Measurements from ENCODE around the gene DEFB131A.
"Not testable (repeated sequence)": the region's sequence is repeated elsewhere in the genome, so short reads cannot be mapped to it uniquely, and the experiment has no call there.

Gene DEFB131A, protein sequence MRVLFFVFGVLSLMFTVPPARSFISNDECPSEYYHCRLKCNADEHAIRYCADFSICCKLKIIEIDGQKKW

DNA sequence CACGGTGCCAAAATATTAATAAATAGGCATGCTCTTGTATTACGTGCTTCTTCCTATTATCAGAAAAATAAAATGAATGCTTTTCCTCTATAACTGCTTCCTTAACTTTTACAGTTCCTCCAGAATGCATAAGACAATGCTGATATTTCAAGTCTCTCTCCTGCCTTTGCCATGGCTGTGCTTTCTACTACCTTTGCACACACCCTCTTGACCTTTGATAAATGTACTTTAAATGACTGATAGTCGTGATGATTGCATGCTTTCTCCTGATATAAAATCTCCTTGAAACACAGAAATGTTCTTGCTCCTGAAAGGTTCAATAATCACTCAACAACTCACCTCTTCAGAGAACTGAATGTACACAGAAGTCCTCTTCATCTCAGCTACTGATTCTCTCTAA lies at the start of gene DEFB131A:
TSS of gene DEFB131A (plus strand) at position 301 of the 400 bp plus-strand sequence. CDS start 120 bp downstream, outside the sequence.
- not testable (repeated sequence) for H3K4me1 Mint-ChIP-seq (ENCODE audit: low read depth); H3K27ac Mint-ChIP-seq; H3K27me3 Mint-ChIP-seq; H3K9me3 Mint-ChIP-seq; H3K36me3 Mint-ChIP-seq (ENCODE audit: low read depth); H3K4me3 Mint-ChIP-seq

DNA sequence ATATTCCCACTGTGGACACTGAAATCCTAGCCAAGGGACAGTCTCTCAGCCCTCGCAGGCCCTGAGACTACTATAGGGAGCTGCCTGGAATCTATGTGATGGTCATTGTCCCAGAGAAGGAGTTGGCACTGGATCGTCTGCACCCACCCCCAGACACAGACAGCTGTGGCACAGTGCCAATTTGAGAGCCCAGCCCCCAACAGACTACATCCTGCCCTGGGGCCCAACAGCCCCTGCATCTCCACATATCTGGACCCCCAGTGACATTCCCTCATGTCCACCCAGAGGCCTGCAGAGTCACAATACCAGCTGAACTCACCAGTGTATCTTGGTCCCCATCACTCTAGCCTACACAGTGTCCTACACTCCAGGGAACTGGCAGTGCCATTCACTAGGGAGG lies 38.4 kb upstream of the DEFB131A start:
- H3K9me3 Mint-ChIP-seq; H3K4me3 Mint-ChIP-seq; H3K27me3 Mint-ChIP-seq; H3K36me3 Mint-ChIP-seq (ENCODE audit: low read depth); H3K4me1 Mint-ChIP-seq (ENCODE audit: low read depth); H3K27ac Mint-ChIP-seq: not testable (repeated sequence)

- not testable (repeated sequence) for H3K27ac Mint-ChIP-seq; H3K9me3 Mint-ChIP-seq; H3K4me1 Mint-ChIP-seq (ENCODE audit: low read depth); H3K4me3 Mint-ChIP-seq; H3K27me3 Mint-ChIP-seq; H3K36me3 Mint-ChIP-seq (ENCODE audit: low read depth)
Measured at GRCh38 chr4:9406491-9406890, 37.7 kb upstream of the DEFB131A start.

DNA sequence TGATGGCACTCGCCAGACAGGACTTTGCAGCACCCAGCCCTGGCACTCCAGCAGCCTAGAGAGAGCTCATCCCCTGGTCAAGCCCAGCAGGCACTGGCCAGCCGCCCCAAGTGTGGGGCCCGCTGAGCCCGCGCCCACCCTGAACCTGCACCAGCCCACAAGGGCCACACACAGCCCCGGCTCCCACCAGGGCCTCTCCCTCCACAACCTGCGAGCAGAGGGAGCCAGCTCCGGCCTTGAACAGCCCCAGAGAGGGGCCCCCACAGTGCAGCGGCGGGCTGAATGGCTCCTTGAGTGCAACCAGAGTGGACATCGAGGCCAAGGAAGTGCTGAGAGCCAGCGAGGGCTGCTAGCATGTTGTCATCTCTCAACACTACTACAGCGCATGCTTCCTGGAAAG lies 34.4 kb upstream of the DEFB131A start:
- Mint-ChIP-seq H3K9me3 (peaks cover 7% of the 10 kb centered on the region), H3K36me3 (ENCODE audit: low read depth) (no peaks in the 10 kb centered on the region), H3K4me1 (ENCODE audit: low read depth) (no peaks in the 10 kb centered on the region), H3K27me3 (peaks cover 11% of the 10 kb centered on the region), H3K4me3 (no peak overlapping the region), H3K27ac (no peak overlapping the region)

DNA sequence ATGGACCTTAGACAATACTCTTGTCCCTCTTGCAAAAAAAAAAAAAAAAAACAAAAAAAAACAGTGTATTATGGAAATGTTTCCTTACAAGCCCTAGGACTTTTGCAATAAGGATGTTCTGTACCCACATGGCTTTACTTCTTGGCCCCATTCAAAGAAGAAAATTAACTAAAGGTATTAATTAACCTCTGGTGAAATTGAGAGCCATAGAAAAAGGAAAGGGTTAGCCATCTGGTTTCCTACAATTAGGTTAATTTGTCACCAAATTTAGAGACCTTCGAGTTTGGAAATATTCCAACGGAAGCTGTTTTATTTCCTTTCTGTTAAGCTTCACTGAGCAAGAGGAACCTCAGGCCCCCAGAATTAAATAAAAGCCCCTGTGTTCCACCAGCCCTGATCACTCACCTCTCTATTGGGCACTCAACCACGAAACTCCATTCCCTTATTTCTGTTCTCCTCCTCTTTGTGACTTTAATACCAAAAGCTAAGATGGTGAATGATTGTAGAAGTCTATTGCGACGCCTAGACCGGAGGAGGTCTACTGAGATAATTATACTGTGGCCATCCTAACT lies 22.2 kb upstream of the DEFB131A start:
- H3K36me3 Mint-ChIP-seq (ENCODE audit: low read depth); H3K4me3 Mint-ChIP-seq: not testable (repeated sequence)

DNA sequence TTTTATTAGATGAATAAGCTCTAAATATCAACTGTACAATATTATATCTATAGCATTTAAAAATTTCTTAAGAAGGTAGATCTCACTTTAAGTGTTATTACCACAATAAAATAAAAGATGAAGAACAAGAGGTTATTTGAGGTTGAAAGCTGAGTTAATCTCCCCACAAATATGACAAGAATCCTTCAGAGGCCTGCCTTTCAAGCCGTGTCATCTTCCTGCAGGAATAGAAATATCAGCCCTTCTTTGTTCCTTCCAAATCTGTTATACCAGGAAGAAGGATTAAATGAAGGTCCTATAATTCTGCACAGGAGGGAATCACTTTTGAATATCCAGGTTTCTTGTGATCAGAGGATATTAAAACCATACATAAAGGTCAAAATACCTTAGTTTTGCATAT lies 18.3 kb upstream of the DEFB131A start:
- peaks cover 13% of the 10 kb centered on the region for H3K27me3 Mint-ChIP-seq
- H3K36me3 Mint-ChIP-seq (ENCODE audit: low read depth); H3K4me1 Mint-ChIP-seq (ENCODE audit: low read depth); H3K27ac Mint-ChIP-seq; H3K9me3 Mint-ChIP-seq; H3K4me3 Mint-ChIP-seq: not testable (repeated sequence)

More for the DNA sequence above, 22.2 kb upstream of the DEFB131A start:
- H3K27me3 Mint-ChIP-seq; H3K9me3 Mint-ChIP-seq; H3K4me1 Mint-ChIP-seq (ENCODE audit: low read depth); H3K27ac Mint-ChIP-seq: not testable (repeated sequence)

- H3K27ac Mint-ChIP-seq: not testable (repeated sequence)
Measured at GRCh38 chr4:9430061-9430460, 14.2 kb upstream of the DEFB131A start.

DNA sequence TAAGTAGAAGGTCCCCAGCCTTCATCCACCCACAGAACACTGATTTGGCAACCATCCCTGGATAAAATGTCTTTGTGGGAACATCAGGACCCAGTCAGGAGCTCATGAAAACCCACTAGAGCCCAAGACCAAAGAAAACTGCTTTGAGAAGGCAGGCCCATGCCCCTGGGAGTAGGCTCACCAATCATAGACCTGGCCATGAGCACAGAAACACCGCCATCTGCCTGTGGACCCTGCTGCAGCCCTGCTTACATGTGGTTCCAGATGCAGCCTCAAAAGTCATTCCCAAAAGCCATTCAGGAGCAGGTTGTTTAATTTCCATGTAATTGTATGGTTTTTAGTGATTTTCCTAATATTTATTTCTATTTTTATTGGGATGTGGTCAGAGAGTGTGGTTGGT lies 10.9 kb upstream of the DEFB131A start:
- not testable (repeated sequence) for H3K27me3 Mint-ChIP-seq; H3K4me1 Mint-ChIP-seq (ENCODE audit: low read depth)

More at GRCh38 chr4:9430061-9430460, 14.2 kb upstream of the DEFB131A start:
- not testable (repeated sequence) for H3K4me1 Mint-ChIP-seq (ENCODE audit: low read depth); H3K36me3 Mint-ChIP-seq (ENCODE audit: low read depth); H3K9me3 Mint-ChIP-seq; H3K4me3 Mint-ChIP-seq; H3K27me3 Mint-ChIP-seq

DNA sequence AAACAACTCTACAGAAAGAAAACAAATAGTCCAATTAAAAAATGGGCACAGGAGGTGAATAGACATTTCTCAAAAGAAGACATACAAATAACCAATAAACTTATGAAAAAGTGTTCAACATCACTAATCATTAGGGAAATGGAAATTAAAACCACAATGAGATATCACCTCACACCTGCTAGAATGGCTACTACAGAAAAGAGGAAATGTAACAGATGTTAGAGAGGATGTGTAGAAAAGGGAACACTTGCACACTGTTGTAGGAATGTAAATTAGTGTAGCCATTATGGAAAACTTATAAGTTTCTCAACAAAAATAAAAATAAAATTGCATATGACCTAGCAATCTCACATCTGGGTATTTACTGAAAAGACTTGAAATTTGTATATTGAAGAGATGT lies 7.5 kb upstream of the DEFB131A start:
- not testable (repeated sequence) for H3K9me3 Mint-ChIP-seq; H3K4me1 Mint-ChIP-seq (ENCODE audit: low read depth); H3K27ac Mint-ChIP-seq; H3K4me3 Mint-ChIP-seq; H3K36me3 Mint-ChIP-seq (ENCODE audit: low read depth); H3K27me3 Mint-ChIP-seq

More for the DNA sequence above, 10.9 kb upstream of the DEFB131A start:
- not testable (repeated sequence) for H3K4me3 Mint-ChIP-seq; H3K9me3 Mint-ChIP-seq; H3K36me3 Mint-ChIP-seq (ENCODE audit: low read depth); H3K27ac Mint-ChIP-seq

GRCh38 chr4:9442355-9442754 lies 1.9 kb upstream of the DEFB131A start:
- H3K27ac Mint-ChIP-seq; H3K4me1 Mint-ChIP-seq (ENCODE audit: low read depth); H3K9me3 Mint-ChIP-seq; H3K4me3 Mint-ChIP-seq; H3K36me3 Mint-ChIP-seq (ENCODE audit: low read depth); H3K27me3 Mint-ChIP-seq: not testable (repeated sequence)

GRCh38 chr4:9444681-9445080 lies 467 bp downstream of the DEFB131A start:
- not testable (repeated sequence) for H3K4me3 Mint-ChIP-seq; H3K27me3 Mint-ChIP-seq; H3K36me3 Mint-ChIP-seq (ENCODE audit: low read depth); H3K4me1 Mint-ChIP-seq (ENCODE audit: low read depth); H3K9me3 Mint-ChIP-seq; H3K27ac Mint-ChIP-seq

GRCh38 chr4:9452251-9452650 lies 8.0 kb downstream of the DEFB131A start:
- H3K27me3 Mint-ChIP-seq; H3K9me3 Mint-ChIP-seq; H3K4me3 Mint-ChIP-seq; H3K27ac Mint-ChIP-seq; H3K36me3 Mint-ChIP-seq (ENCODE audit: low read depth); H3K4me1 Mint-ChIP-seq (ENCODE audit: low read depth): not testable (repeated sequence)

DNA sequence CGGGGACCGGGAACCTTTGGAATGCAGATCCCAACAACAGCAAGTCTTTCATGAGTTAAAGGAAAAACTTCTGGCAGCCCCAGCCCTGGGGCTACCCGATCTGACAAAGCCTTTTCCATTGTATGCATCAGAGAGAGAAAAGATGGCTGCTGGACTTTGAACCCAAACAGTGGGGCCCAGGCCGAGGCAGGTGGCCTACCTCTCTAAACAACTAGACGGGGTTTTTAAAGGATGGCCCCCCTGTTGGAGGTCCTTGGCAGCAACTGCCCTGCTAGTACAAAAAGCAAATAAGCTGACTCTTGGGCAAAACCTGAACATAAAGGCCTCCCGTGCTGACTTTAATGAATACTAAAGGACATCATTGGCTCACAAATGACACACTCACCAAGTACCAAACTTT lies 10.1 kb downstream of the DEFB131A start:
- not testable (repeated sequence) for H3K27me3 Mint-ChIP-seq; H3K4me1 Mint-ChIP-seq (ENCODE audit: low read depth); H3K4me3 Mint-ChIP-seq; H3K36me3 Mint-ChIP-seq (ENCODE audit: low read depth); H3K27ac Mint-ChIP-seq; H3K9me3 Mint-ChIP-seq

GRCh38 chr4:9455046-9455445 lies 10.8 kb downstream of the DEFB131A start:
- H3K27me3 Mint-ChIP-seq; H3K4me1 Mint-ChIP-seq (ENCODE audit: low read depth); H3K9me3 Mint-ChIP-seq; H3K36me3 Mint-ChIP-seq (ENCODE audit: low read depth); H3K4me3 Mint-ChIP-seq; H3K27ac Mint-ChIP-seq: not testable (repeated sequence)

GRCh38 chr4:9479466-9479865 lies 35.3 kb downstream of the DEFB131A start:
- H3K36me3 Mint-ChIP-seq (ENCODE audit: low read depth); H3K27ac Mint-ChIP-seq; H3K27me3 Mint-ChIP-seq; H3K9me3 Mint-ChIP-seq; H3K4me3 Mint-ChIP-seq; H3K4me1 Mint-ChIP-seq (ENCODE audit: low read depth): not testable (repeated sequence)

DNA sequence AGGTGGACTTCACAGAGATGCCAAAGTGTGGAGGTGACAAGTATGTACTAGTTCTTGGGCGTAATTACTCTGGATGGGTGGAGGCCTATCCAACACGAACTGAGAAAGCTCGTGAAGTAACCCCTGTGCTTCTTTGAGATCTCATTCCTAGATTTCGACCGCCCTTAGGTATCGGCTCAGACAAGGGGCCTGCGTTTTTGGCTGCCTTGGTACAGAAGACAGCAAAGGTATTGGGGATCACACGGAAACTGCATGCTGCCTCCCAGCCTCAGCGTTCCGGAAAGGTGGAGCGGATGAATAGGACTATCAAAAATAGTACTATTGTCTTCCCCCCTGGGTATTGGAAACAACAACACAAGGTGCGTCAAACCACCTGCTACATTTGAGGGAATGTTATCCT lies 35.9 kb downstream of the DEFB131A start:
- not testable (repeated sequence) for H3K27me3 Mint-ChIP-seq; H3K27ac Mint-ChIP-seq; H3K9me3 Mint-ChIP-seq; H3K4me3 Mint-ChIP-seq; H3K4me1 Mint-ChIP-seq (ENCODE audit: low read depth); H3K36me3 Mint-ChIP-seq (ENCODE audit: low read depth)

- not testable (repeated sequence) for H3K27me3 Mint-ChIP-seq; H3K36me3 Mint-ChIP-seq (ENCODE audit: low read depth); H3K9me3 Mint-ChIP-seq; H3K4me3 Mint-ChIP-seq; H3K4me1 Mint-ChIP-seq (ENCODE audit: low read depth); H3K27ac Mint-ChIP-seq
Measured at GRCh38 chr4:9482871-9483270, 38.7 kb downstream of the DEFB131A start.

All from stimulated activated naive CD8-positive, alpha-beta T cell treated with anti-CD3 and anti-CD28 coated beads, Interleukin-15, Interleukin-2, amounts not matched to agents 100 ng/mL and 50 ng/mL, for 24 hours (primary cell).